C4-2B (cell line): ENCODE data around the gene CEP128.

Experiments used
- H3K27ac ChIP-seq: fragments of 450-650 bp; 2 replicates; pipeline ENCODE4 v1.5.1; 2017
- ZFX ChIP-seq: fragments of 450-650 bp; IDR thresholded peaks from 2 replicates; pipeline ENCODE4 v1.6.1; 2017
- TF ChIP-seq, protein P1 (sequence below): fragments of 450-650 bp; conservative IDR thresholded peaks from 2 replicates; pipeline ENCODE4 v1.5.1; 2017; ENCODE audit warnings: mild to moderate bottlenecking

The CEP128 gene

DNA sequence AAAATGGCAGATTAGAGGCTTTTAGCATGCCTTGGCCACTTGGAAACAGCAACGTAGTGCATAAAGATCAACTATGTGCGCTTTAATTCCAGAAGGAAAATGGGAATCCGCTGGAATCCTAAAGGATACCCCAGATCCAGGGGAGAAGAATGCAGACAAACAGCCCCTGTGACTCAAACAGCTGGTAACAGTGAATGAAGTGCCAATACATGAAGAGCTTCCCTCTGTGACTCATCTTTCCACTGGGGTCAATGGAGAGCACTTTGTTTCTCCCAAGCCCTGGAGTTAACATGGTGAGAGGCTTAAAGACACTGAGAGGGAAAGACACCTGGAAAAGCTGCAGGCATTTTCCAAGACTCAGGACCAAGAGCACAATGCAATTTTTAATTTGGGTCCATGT, 263.1 kb downstream of the CEP128 start:
- TF ChIP-seq ZFX, result no peak
- TF ChIP-seq, protein P1, sequence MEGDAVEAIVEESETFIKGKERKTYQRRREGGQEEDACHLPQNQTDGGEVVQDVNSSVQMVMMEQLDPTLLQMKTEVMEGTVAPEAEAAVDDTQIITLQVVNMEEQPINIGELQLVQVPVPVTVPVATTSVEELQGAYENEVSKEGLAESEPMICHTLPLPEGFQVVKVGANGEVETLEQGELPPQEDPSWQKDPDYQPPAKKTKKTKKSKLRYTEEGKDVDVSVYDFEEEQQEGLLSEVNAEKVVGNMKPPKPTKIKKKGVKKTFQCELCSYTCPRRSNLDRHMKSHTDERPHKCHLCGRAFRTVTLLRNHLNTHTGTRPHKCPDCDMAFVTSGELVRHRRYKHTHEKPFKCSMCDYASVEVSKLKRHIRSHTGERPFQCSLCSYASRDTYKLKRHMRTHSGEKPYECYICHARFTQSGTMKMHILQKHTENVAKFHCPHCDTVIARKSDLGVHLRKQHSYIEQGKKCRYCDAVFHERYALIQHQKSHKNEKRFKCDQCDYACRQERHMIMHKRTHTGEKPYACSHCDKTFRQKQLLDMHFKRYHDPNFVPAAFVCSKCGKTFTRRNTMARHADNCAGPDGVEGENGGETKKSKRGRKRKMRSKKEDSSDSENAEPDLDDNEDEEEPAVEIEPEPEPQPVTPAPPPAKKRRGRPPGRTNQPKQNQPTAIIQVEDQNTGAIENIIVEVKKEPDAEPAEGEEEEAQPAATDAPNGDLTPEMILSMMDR, result no peak
- H3K27ac ChIP-seq, result no peak overlapping the region

DNA sequence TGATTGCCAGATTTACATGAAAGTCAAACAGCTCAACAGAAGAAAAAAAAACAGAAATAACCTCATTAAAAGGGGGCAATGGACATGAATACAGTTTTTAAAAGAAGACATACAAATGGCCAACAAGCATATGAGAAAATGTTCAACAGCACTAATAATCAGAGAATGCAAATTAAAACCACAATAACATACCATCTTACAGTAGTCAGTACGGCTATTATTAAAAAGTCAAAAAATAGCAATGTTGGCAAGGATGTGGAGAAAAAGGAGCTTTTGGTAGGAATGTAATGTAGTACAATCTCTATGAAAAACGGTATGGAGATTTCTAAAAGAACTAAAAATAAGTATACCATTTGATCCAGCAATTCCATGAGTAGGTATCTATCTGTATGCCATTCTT, 272.1 kb downstream of the CEP128 start:
- H3K27ac ChIP-seq, result no peak overlapping the region
- TF ChIP-seq, protein P1, result no peak
- no peak for TF ChIP-seq ZFX

DNA sequence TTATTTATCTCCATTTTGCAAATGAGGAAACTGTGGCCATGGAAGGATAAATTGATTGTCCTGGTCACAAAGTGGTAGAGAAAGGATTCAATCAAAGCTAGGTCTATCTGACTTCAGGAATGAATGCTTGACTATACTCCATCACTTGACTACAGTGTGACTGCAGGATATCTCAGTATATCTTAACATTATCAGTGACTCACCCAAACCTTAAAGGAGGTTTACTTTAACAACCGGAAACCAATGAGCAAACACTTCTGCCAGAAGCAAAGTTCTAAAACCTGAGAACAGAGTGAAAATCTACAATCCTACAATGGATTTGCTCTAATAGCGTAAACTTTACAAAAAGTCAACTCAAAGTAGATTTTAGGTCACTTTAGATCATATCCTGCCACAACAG, 277.0 kb downstream of the CEP128 start:
- no peak overlapping the region for H3K27ac ChIP-seq
- TF ChIP-seq, protein P1, result no peak
- no peak for TF ChIP-seq ZFX

DNA sequence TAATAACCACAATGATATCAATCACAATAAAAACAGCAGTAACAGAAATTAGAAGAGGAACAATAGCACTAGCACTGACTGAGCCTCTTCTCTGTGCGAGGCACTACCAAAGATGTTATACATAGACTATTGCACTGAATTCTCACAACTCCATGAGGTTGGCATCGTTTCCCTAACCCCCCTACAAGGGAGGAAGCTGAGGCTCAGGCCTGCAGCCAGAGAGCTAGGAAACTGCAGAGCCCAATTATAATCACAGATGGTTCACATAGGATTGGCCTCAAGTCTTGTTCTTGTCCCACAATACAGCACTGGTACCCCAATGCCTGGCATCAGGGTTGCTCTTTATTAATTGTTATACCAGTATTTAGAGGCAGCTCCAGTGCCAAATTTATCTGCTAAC, 278.0 kb downstream of the CEP128 start:
- TF ChIP-seq, protein P1, result no peak
- no peak for TF ChIP-seq ZFX
- no peak overlapping the region for H3K27ac ChIP-seq

DNA sequence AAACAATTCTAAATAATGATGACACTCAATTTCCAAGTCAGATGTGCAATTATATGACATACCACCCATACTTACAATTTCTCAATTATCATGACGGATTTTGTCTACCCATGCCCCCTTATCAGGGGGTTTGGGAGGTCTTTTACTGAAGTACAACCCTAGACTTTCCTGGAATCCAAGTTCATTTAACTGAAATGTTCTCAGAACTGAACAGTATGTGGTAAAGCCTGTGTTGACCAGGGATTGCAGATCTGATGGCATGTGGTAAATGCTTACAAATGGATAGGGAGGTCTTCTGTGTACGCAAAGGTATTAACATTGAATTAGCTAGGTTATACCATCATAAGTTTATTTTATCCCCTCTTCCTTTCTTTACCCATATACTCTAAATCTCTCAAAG, 281.8 kb downstream of the CEP128 start:
- TF ChIP-seq, protein P1, result no peak
- no peak for TF ChIP-seq ZFX
- no peak overlapping the region for H3K27ac ChIP-seq

DNA sequence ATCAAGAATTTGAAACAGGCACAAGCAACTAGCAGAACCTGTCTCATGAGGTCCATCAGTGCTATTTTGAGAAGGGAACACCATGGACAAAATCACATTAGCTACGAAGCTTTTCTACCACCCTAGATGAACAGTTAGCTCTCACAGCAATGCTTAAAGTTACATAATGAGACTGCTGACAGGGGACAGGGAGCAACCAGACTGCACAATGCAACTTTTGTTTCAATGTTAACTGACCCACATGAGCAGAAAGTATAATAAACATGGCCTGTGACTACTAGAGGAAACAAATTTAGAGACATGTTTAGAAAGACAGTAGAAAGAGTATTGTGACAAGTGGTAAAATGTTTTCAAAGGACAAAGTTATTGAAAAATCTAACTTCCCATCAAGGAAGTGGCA, 282.8 kb downstream of the CEP128 start:
- H3K27ac ChIP-seq, result no peak overlapping the region
- no peak for TF ChIP-seq ZFX
- TF ChIP-seq, protein P1, result no peak

DNA sequence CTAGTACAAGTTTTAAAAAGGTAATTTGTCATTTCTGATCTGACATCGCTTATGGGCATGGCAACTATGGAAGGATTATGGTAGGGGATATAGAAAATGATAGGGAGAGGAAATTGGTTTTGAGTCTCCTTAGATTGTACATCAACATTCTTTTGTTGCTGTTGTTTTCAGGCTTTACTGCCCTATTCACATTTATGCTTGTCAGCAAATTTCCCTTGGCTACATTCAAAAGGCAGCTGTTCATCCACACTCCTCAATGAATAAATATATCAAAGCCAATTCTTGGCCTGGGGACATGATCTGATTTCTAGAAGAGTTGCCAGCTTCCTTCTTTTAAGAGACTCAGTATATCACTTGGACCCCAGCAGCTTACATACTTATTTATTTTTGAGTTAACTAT, 283.4 kb downstream of the CEP128 start:
- TF ChIP-seq ZFX, result no peak
- TF ChIP-seq, protein P1, result no peak
- H3K27ac ChIP-seq, result no peak overlapping the region
